Nephron (organoid): Measurements from ENCODE around the gene ZC3H7B.

Experiments used
- H3K27ac Mint-ChIP-seq, 3 experiments: 2 replicates each; pipeline ENCODE4 v1.8.0; 2020; ENCODE audit warnings: mixed read lengths in 3 of 3, mild to moderate bottlenecking in 2 of 3, moderate library complexity in 1 of 3
- H3K27me3 Mint-ChIP-seq: 2 replicates; pipeline ENCODE4 v1.8.0; 2021; ENCODE audit warnings: low read depth, mild to moderate bottlenecking, moderate library complexity, mixed read lengths
- H3K36me3 Mint-ChIP-seq: 2 replicates; pipeline ENCODE4 v1.8.0; 2020; ENCODE audit warnings: low read depth, mixed read lengths
- H3K4me1 Mint-ChIP-seq: 2 replicates; pipeline ENCODE4 v1.8.0; 2020; ENCODE audit warnings: mixed read lengths
- H3K4me3 Mint-ChIP-seq, 3 experiments: 2 replicates each; pipeline ENCODE4 v1.8.0; 2020; ENCODE audit warnings: mild to moderate bottlenecking in 3 of 3, mixed read lengths in 3 of 3, moderate library complexity in 2 of 3
- H3K9me3 Mint-ChIP-seq: 2 replicates; pipeline ENCODE4 v1.8.0; 2020; ENCODE audit warnings: mixed read lengths
- TF ChIP-seq, protein P1 (sequence below), 3 experiments: fragments of 200-600 bp; sonication (generic); IDR thresholded peaks; one replicate each; pipeline ENCODE4 v1.5.0; 2021; ENCODE audit warnings: antibody characterized with exemption in 3 of 3; ENCODE audit not compliant: unreplicated experiment in 3 of 3

The ZC3H7B gene

DNA sequence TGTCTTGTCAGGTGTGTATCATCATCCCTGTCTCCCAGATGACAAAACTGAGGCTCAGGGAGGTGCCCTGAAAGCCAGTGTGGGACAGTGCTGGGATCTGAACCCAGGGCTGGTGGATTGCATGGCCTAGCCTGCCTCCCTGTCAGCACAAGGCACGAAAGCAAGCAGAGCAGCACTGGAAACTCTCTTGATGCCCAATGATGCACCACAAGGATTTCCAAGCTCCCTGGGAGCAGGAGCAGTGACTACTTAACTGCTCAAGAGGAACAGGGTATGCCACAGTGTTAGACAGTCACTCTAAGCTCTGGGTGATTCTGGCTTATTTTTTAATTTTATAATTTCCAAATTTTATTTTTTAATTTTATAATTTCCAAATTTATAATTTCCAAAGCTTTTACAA is 9.0 kb downstream of the ZC3H7B start:
- H3K27ac Mint-ChIP-seq, result no peak overlapping the region
- H3K27me3 Mint-ChIP-seq, result no peaks in the 10 kb centered on the region
- peaks cover 16% of the 10 kb centered on the region for H3K4me1 Mint-ChIP-seq
- H3K9me3 Mint-ChIP-seq, result no peaks in the 10 kb centered on the region
- no peak overlapping the region for H3K4me3 Mint-ChIP-seq
- TF ChIP-seq, protein P1, sequence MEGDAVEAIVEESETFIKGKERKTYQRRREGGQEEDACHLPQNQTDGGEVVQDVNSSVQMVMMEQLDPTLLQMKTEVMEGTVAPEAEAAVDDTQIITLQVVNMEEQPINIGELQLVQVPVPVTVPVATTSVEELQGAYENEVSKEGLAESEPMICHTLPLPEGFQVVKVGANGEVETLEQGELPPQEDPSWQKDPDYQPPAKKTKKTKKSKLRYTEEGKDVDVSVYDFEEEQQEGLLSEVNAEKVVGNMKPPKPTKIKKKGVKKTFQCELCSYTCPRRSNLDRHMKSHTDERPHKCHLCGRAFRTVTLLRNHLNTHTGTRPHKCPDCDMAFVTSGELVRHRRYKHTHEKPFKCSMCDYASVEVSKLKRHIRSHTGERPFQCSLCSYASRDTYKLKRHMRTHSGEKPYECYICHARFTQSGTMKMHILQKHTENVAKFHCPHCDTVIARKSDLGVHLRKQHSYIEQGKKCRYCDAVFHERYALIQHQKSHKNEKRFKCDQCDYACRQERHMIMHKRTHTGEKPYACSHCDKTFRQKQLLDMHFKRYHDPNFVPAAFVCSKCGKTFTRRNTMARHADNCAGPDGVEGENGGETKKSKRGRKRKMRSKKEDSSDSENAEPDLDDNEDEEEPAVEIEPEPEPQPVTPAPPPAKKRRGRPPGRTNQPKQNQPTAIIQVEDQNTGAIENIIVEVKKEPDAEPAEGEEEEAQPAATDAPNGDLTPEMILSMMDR (IDR thresholded peaks at IDR 0.05; ENCODE audit: unreplicated experiment in 3 of 3), result no peak
- peaks cover 29% of the 10 kb centered on the region for H3K36me3 Mint-ChIP-seq

DNA sequence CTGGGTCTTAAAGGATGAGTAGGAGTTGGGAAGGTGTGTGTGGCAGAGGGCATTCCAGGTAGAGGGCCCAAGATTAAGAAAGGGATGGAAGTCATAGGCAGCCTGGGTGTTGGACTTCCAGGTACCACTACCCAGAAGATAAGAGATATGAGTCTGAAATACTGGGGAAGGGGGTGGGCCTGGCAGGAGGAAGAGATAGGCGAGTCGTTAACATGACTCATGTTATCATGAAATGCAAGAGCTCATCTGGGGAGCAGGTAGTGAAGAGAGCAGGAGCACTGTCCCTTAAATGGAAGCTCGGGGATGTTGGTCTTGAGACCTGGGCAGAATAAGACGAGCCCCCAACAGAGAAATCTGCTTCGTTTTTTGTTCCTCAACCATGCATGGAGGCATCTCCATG is 10.2 kb downstream of the ZC3H7B start:
- H3K27me3 Mint-ChIP-seq, result no peaks in the 10 kb centered on the region
- TF ChIP-seq, protein P1 (IDR thresholded peaks at IDR 0.05; ENCODE audit: unreplicated experiment in 3 of 3), result no peak
- no peak overlapping the region for H3K4me3 Mint-ChIP-seq
- H3K4me1 Mint-ChIP-seq, result peaks cover 16% of the 10 kb centered on the region
- H3K27ac Mint-ChIP-seq, result no peak overlapping the region
- H3K36me3 Mint-ChIP-seq, result peaks cover 31% of the 10 kb centered on the region
- no peaks in the 10 kb centered on the region for H3K9me3 Mint-ChIP-seq

DNA sequence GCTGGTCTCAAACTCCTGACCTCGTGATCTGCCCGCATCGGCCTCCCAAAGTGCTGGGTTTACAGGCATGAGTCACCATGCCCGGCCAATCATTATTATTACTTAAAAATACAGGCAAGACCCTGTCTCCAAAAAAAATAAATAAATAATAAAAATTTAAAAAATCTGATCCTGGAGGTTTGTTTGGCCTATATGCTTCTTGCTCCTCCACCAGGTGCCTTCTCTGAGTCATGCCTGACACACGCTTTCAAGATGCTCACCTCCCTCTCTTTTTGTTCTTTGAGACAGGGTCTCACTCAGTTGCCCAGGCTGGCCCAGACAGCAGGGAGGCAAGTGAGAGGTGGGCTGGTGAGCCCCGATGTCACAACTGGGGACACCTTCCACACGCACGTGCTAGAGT is 13.5 kb downstream of the ZC3H7B start:
- Mint-ChIP-seq H3K27me3 (no peaks in the 10 kb centered on the region), H3K36me3 (peaks cover 18% of the 10 kb centered on the region), H3K4me3 (no peak overlapping the region), H3K9me3 (no peaks in the 10 kb centered on the region), H3K4me1 (no peaks in the 10 kb centered on the region), H3K27ac (no peak overlapping the region)
- TF ChIP-seq, protein P1 (IDR thresholded peaks at IDR 0.05; ENCODE audit: unreplicated experiment in 3 of 3), result no peak

DNA sequence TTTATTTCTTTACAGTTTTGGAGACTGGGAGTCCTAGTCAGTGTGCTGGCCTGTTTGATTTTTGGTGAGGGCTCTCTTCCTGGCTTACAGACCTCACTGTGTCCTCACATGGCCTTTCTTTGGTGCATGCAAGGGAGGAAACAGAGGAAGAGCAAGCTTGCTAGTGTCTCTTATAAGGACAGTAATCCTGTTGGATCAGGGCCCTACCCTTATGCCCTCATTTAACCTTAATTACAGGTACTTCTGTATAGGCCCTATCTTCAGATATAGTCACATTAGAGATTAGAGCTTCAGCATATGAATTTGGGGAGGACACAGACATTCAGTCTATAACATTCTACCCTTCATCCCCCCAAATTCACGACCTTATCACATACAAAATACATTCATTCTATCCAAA is 14.3 kb downstream of the ZC3H7B start:
- TF ChIP-seq, protein P1 (IDR thresholded peaks at IDR 0.05; ENCODE audit: unreplicated experiment in 3 of 3), result no peak
- no peak overlapping the region for H3K27ac Mint-ChIP-seq
- peaks cover 22% of the 10 kb centered on the region for H3K36me3 Mint-ChIP-seq
- H3K9me3 Mint-ChIP-seq, result no peaks in the 10 kb centered on the region
- no peaks in the 10 kb centered on the region for H3K4me1 Mint-ChIP-seq
- no peaks in the 10 kb centered on the region for H3K27me3 Mint-ChIP-seq
- H3K4me3 Mint-ChIP-seq, result no peak overlapping the region

DNA sequence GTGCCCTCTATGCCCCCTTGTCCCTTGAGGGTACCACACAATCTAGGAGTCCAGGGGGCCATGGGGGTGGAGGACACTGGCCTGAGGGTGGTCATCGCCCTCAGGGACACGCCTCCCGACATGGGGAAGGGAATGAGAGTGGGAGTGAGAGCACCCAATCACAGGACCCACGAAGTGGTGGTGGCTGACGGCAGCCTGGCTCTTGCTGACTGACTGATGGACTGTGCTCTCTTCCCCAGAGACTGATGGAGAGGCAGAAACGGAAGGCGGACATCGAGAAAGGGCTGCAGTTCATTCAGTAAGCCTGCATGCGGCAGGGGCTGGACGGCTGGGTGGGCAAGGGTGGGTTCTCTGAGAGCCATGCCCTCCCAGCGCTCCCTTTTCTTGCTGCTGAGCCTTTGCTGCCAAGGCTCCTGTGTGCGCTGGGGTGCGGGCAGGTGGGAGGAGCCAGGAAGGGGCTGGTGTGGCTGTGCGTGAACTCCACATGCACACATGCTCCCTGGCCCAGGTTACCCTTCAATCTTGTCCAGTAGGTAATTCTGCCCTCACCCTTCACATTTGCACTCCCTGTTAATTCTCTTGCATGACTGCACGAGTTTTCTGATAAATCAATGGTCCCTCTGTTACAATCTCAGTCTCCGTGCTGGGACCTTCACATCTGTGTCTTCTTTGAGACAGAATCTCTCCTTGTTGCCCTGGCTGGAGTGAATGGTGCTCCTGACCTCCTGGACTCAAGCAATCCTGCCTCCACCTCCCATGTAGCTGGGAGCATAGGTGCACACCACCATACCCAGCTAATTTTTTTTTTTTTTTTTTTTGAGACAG is 19.3 kb downstream of the ZC3H7B start:
- H3K27ac Mint-ChIP-seq, result no peak overlapping the region

More for the DNA sequence above, 19.3 kb downstream of the ZC3H7B start:
- Mint-ChIP-seq H3K4me1 (no peaks in the 10 kb centered on the region), H3K36me3 (peaks cover 42% of the 10 kb centered on the region), H3K4me3 (no peak overlapping the region), H3K9me3 (no peaks in the 10 kb centered on the region), H3K27me3 (peaks cover 4% of the 10 kb centered on the region)
- TF ChIP-seq, protein P1 (IDR thresholded peaks at IDR 0.05; ENCODE audit: unreplicated experiment in 3 of 3), result no peak
